Nephron progenitor cell (in vitro differentiated cells): Measurements from ENCODE around the gene ACOT4.

Experiments used
- DNase-seq: peaks from one replicate; pipeline ENCODE4 v3.0.0; 2021
- H3K27ac Mint-ChIP-seq: 2 replicates; pipeline ENCODE4 v1.8.0; 2021; ENCODE audit warnings: mild to moderate bottlenecking, moderate library complexity, mixed read lengths
- H3K27me3 Mint-ChIP-seq: 2 replicates; pipeline ENCODE4 v1.8.0; 2021; ENCODE audit warnings: mild to moderate bottlenecking, low read depth, mixed read lengths; ENCODE audit not compliant: poor library complexity
- H3K36me3 Mint-ChIP-seq: 2 replicates; pipeline ENCODE4 v1.8.0; 2021; ENCODE audit warnings: low read depth, mixed read lengths
- H3K4me1 Mint-ChIP-seq: 2 replicates; pipeline ENCODE4 v1.8.0; 2021; ENCODE audit warnings: mixed read lengths
- H3K4me3 Mint-ChIP-seq: 2 replicates; pipeline ENCODE4 v1.8.0; 2021; ENCODE audit warnings: mild to moderate bottlenecking, moderate library complexity, mixed read lengths
- H3K9me3 Mint-ChIP-seq: 2 replicates; pipeline ENCODE4 v1.8.0; 2021; ENCODE audit warnings: mild to moderate bottlenecking, moderate library complexity, mixed read lengths
- CTCF ChIP-seq: fragments of 200-600 bp; sonication (generic); IDR thresholded peaks from 2 replicates; pipeline ENCODE4 v1.5.0; 2021; ENCODE audit warnings: antibody characterized with exemption

The ACOT4 gene

GRCh38 chr14:73613046-73613383, 21.3 kb downstream of the ACOT4 start:
- Mint-ChIP-seq H3K36me3 (no peaks in the 10 kb centered on the region), H3K4me1 (no peaks in the 10 kb centered on the region), H3K4me3 (peak overlapping the region; percentile 90), H3K27me3 (peaks cover 54% of the 10 kb centered on the region), H3K9me3 (peaks cover 10% of the 10 kb centered on the region), H3K27ac (no peak overlapping the region)
- TF ChIP-seq CTCF, result no peak
- DNase-seq, result no peak

- no peak for DNase-seq
These were observed 21.8 kb downstream of the ACOT4 start for GRCh38 chr14:73613419-73613963.

GRCh38 chr14:73616831-73617230, 25.2 kb downstream of the ACOT4 start:
- TF ChIP-seq CTCF, result no peak
- Mint-ChIP-seq H3K27ac (no peak overlapping the region), H3K4me1 (no peaks in the 10 kb centered on the region), H3K9me3 (no peaks in the 10 kb centered on the region), H3K27me3 (peaks cover 51% of the 10 kb centered on the region), H3K36me3 (no peaks in the 10 kb centered on the region), H3K4me3 (no peak overlapping the region)
- DNase-seq, result no peak

More at GRCh38 chr14:73613419-73613963, 21.8 kb downstream of the ACOT4 start:
- Mint-ChIP-seq H3K27me3 (peaks cover 49% of the 10 kb centered on the region), H3K9me3 (peaks cover 5% of the 10 kb centered on the region), H3K27ac (no peak overlapping the region), H3K4me1 (no peaks in the 10 kb centered on the region), H3K4me3 (peak overlapping the region; percentile 90), H3K36me3 (no peaks in the 10 kb centered on the region)
- no peak for TF ChIP-seq CTCF

GRCh38 chr14:73619524-73619923, 27.9 kb downstream of the ACOT4 start:
- no peaks in the 10 kb centered on the region for H3K36me3 Mint-ChIP-seq

GRCh38 chr14:73620268-73620667, 28.6 kb downstream of the ACOT4 start:
- Mint-ChIP-seq H3K27me3 (peaks cover 25% of the 10 kb centered on the region), H3K27ac (no peak overlapping the region), H3K4me3 (no peak overlapping the region), H3K4me1 (no peaks in the 10 kb centered on the region), H3K9me3 (no peaks in the 10 kb centered on the region), H3K36me3 (no peaks in the 10 kb centered on the region)
- DNase-seq, result no peak
- no peak for TF ChIP-seq CTCF

More at GRCh38 chr14:73619524-73619923, 27.9 kb downstream of the ACOT4 start:
- no peak for TF ChIP-seq CTCF
- Mint-ChIP-seq H3K9me3 (no peaks in the 10 kb centered on the region), H3K27me3 (peaks cover 31% of the 10 kb centered on the region), H3K4me1 (no peaks in the 10 kb centered on the region), H3K27ac (no peak overlapping the region), H3K4me3 (no peak overlapping the region)
- DNase-seq, result no peak

- no peak for DNase-seq
- no peaks in the 10 kb centered on the region for H3K36me3 Mint-ChIP-seq
- no peak for TF ChIP-seq CTCF
These were observed 31.9 kb downstream of the ACOT4 start for GRCh38 chr14:73623504-73624054.

More at GRCh38 chr14:73623504-73624054, 31.9 kb downstream of the ACOT4 start:
- no peaks in the 10 kb centered on the region for H3K9me3 Mint-ChIP-seq
- H3K27me3 Mint-ChIP-seq, result peaks cover 29% of the 10 kb centered on the region
- H3K4me1 Mint-ChIP-seq, result no peaks in the 10 kb centered on the region
- H3K27ac Mint-ChIP-seq, result no peak overlapping the region
- no peak overlapping the region for H3K4me3 Mint-ChIP-seq
